MM.1S (cell line): ENCODE measurements around the gene TUBA1A.
"Not testable (repeated sequence)": the region's sequence is repeated elsewhere in the genome, so short reads cannot be mapped to it uniquely, and the experiment has no call there.

Experiments
- DNase-seq: peaks from one replicate; pipeline ENCODE4 v3.0.0-alpha.2; 2015
- H2AFZ ChIP-seq: fragments of 300-600 bp; sonication (generic); 2 replicates; pipeline ENCODE4 v1.6.0; 2016; ENCODE audit warnings: antibody characterized with exemption, low read length
- H3F3A ChIP-seq: fragments of 300-600 bp; sonication (generic); 2 replicates; pipeline ENCODE4 v1.6.1; 2016; ENCODE audit warnings: mild to moderate bottlenecking, antibody characterized with exemption, low read length, moderate library complexity, mixed read lengths; ENCODE audit not compliant: insufficient read depth
- H3K27ac ChIP-seq: fragments of 300-600 bp; sonication (generic); 2 replicates; pipeline ENCODE4 v1.5.1; 2016; ENCODE audit warnings: mild to moderate bottlenecking, low read length
- H3K27me3 ChIP-seq: fragments of 300-600 bp; sonication (generic); replicated peaks from 2 replicates; pipeline ENCODE4 v1.6.0; 2016; ENCODE audit warnings: low read length; ENCODE audit not compliant: insufficient read depth
- H3K36me3 ChIP-seq: fragments of 300-600 bp; sonication (generic); replicated peaks from 2 replicates; pipeline ENCODE4 v1.6.1; 2016; ENCODE audit warnings: mild to moderate bottlenecking, low read length, mixed read lengths; ENCODE audit not compliant: insufficient read depth
- H3K4me1 ChIP-seq: fragments of 300-600 bp; sonication (generic); 2 replicates; pipeline ENCODE4 v1.6.1; 2016; ENCODE audit warnings: low read length, mixed read lengths
- H3K4me2 ChIP-seq: fragments of 300-600 bp; sonication (generic); 2 replicates; pipeline ENCODE4 v1.6.0; 2016; ENCODE audit warnings: low read depth, low read length
- H3K4me3 ChIP-seq: fragments of 300-600 bp; sonication (generic); 2 replicates; pipeline ENCODE4 v1.5.1; 2016; ENCODE audit warnings: low read length, mixed read lengths
- H3K79me2 ChIP-seq: fragments of 300-600 bp; sonication (generic); 2 replicates; pipeline ENCODE4 v1.6.1; 2016; ENCODE audit warnings: mixed run types, low read length, mixed read lengths
- H3K9ac ChIP-seq: fragments of 300-600 bp; sonication (generic); 2 replicates; pipeline ENCODE4 v1.6.1; 2016; ENCODE audit warnings: low read length, mixed read lengths
- H3K9me2 ChIP-seq: fragments of 300-600 bp; sonication (generic); replicated peaks from 2 replicates; pipeline ENCODE4 v1.6.1; 2016; ENCODE audit warnings: mild to moderate bottlenecking, low read length, mixed read lengths; ENCODE audit not compliant: insufficient read depth
- H3K9me3 ChIP-seq: fragments of 300-600 bp; sonication (generic); replicated peaks from 2 replicates; pipeline ENCODE4 v1.6.1; 2016; ENCODE audit warnings: mild to moderate bottlenecking, low read length, mixed read lengths; ENCODE audit not compliant: insufficient read depth
- H4K20me1 ChIP-seq: fragments of 300-600 bp; sonication (generic); 2 replicates; pipeline ENCODE4 v1.6.1; 2016; ENCODE audit warnings: mild to moderate bottlenecking, low read length, moderate library complexity, mixed read lengths; ENCODE audit not compliant: insufficient read depth
- CTCF ChIP-seq: fragments of 300-600 bp; sonication (generic); IDR thresholded peaks from 2 replicates; pipeline ENCODE4 v1.5.1; 2016; ENCODE audit warnings: antibody characterized with exemption, low read length, mixed read lengths
- EZH2 ChIP-seq: fragments of 300-600 bp; sonication (generic); optimal IDR thresholded peaks from 2 replicates; pipeline ENCODE3; 2017; ENCODE audit warnings: low read depth, mild to moderate bottlenecking, antibody characterized with exemption, low read length, mixed read lengths
- EZH2phosphoT487 ChIP-seq: fragments of 300-600 bp; sonication (generic); IDR thresholded peaks from 2 replicates; pipeline ENCODE4 v1.6.1; 2018; ENCODE audit warnings: antibody characterized with exemption, low read length

TUBA1A gene

GRCh38 chr12:49187184-49187583 lies 1.7 kb downstream of the TUBA1A start:
- H3K4me2 ChIP-seq: no peak overlapping the region
- 0 out of 2 replicates have a peak, but pooled peaks cover 9% of the 10 kb centered on the region for H3K27me3 ChIP-seq
- H3F3A ChIP-seq: peaks cover 13% of the 10 kb centered on the region
- H3K9me3 ChIP-seq: no peaks in the 10 kb centered on the region
- H3K4me3 ChIP-seq: no peak overlapping the region
- TF ChIP-seq EZH2 (no peak), EZH2phosphoT487 (no peak), CTCF (no peak)
- no peak for DNase-seq
- H2AFZ ChIP-seq: no peak overlapping the region
- no peak overlapping the region for H3K9ac ChIP-seq
- peaks cover 5% of the 10 kb centered on the region for H3K4me1 ChIP-seq
- H3K79me2 ChIP-seq: no peaks in the 10 kb centered on the region
- no peak overlapping the region for H3K27ac ChIP-seq
- no peaks in the 10 kb centered on the region for H3K36me3 ChIP-seq
- no peaks in the 10 kb centered on the region for H3K9me2 ChIP-seq
- H4K20me1 ChIP-seq: no peaks in the 10 kb centered on the region

- H2AFZ ChIP-seq, H3K9me2 ChIP-seq: not testable (repeated sequence)
Measured at GRCh38 chr12:49186307-49186706, 2.6 kb downstream of the TUBA1A start.

GRCh38 chr12:49184697-49185096 lies 4.2 kb downstream of the TUBA1A start:
- H3K9ac ChIP-seq, H3K79me2 ChIP-seq, H3K9me3 ChIP-seq, DNase-seq, H3K4me1 ChIP-seq, H3K9me2 ChIP-seq, H3K36me3 ChIP-seq, H3K4me2 ChIP-seq, H3K4me3 ChIP-seq, H2AFZ ChIP-seq, H4K20me1 ChIP-seq, H3K27me3 ChIP-seq, H3K27ac ChIP-seq: not testable (repeated sequence)
- peaks cover 13% of the 10 kb centered on the region for H3F3A ChIP-seq

More at GRCh38 chr12:49186307-49186706, 2.6 kb downstream of the TUBA1A start:
- H3F3A ChIP-seq: peaks cover 13% of the 10 kb centered on the region
- not testable (repeated sequence) for H3K9ac ChIP-seq, H3K27me3 ChIP-seq, H3K4me2 ChIP-seq, H4K20me1 ChIP-seq, DNase-seq, H3K9me3 ChIP-seq, H3K4me1 ChIP-seq, H3K27ac ChIP-seq, H3K36me3 ChIP-seq, H3K79me2 ChIP-seq, H3K4me3 ChIP-seq

GRCh38 chr12:49183214-49183950 lies 5.5 kb downstream of the TUBA1A start:
- H3K9me2 ChIP-seq: not testable (repeated sequence)

GRCh38 chr12:49174218-49174617 lies 14.7 kb downstream of the TUBA1A start:
- DNase-seq: no peak
- no peak overlapping the region for H3K4me2 ChIP-seq

More at GRCh38 chr12:49183214-49183950, 5.5 kb downstream of the TUBA1A start:
- H3K27me3 ChIP-seq, H4K20me1 ChIP-seq, H3K4me1 ChIP-seq, DNase-seq, H3K9ac ChIP-seq, H3K36me3 ChIP-seq, H3K9me3 ChIP-seq, H3K4me2 ChIP-seq, H3K4me3 ChIP-seq, H2AFZ ChIP-seq, H3K79me2 ChIP-seq, H3F3A ChIP-seq, H3K27ac ChIP-seq: not testable (repeated sequence)

More at GRCh38 chr12:49174218-49174617, 14.7 kb downstream of the TUBA1A start:
- no peak overlapping the region for H3K9ac ChIP-seq
- H3F3A ChIP-seq: no peaks in the 10 kb centered on the region
- H3K9me3 ChIP-seq: no peaks in the 10 kb centered on the region
- H3K4me1 ChIP-seq: no peaks in the 10 kb centered on the region
- H4K20me1 ChIP-seq: no peaks in the 10 kb centered on the region
- H3K27me3 ChIP-seq: no peaks in the 10 kb centered on the region
- no peak overlapping the region for H2AFZ ChIP-seq
- TF ChIP-seq CTCF: no peak
- TF ChIP-seq EZH2: no peak
- no peak for TF ChIP-seq EZH2phosphoT487
- H3K9me2 ChIP-seq: no peaks in the 10 kb centered on the region
- no peak overlapping the region for H3K27ac ChIP-seq
- no peaks in the 10 kb centered on the region for H3K79me2 ChIP-seq
- H3K36me3 ChIP-seq: no peaks in the 10 kb centered on the region
- H3K4me3 ChIP-seq: no peak overlapping the region
